Trophoblast cell (in vitro differentiated cells and primary cell): ENCODE data around the gene SERPINA9.

ENCODE experiments used
- DNase-seq, 2 donors: peaks; one replicate each; pipeline ENCODE4 v3.0.0-alpha.2; 2016
- H2AFZ ChIP-seq: 2 replicates; pipeline ENCODE4 v1.6.1; 2013; ENCODE audit warnings: low read length, moderate library complexity, mild to moderate bottlenecking; ENCODE audit not compliant: insufficient read depth, poor library complexity
- H2AK5ac ChIP-seq: 2 replicates; pipeline ENCODE4 v1.6.1; 2013; ENCODE audit warnings: mild to moderate bottlenecking, low read length
- H2BK120ac ChIP-seq: 2 replicates; pipeline ENCODE4 v1.6.1; 2013; ENCODE audit warnings: low read length, mild to moderate bottlenecking, moderate library complexity; ENCODE audit not compliant: insufficient read depth, poor library complexity
- H2BK12ac ChIP-seq: 2 replicates; pipeline ENCODE4 v1.6.1; 2013; ENCODE audit warnings: mild to moderate bottlenecking, low read length, moderate library complexity
- H2BK5ac ChIP-seq: 2 replicates; pipeline ENCODE4 v1.6.1; 2013; ENCODE audit warnings: low read length, low read depth, moderate library complexity, mild to moderate bottlenecking; ENCODE audit not compliant: poor library complexity
- H3K14ac ChIP-seq: 2 replicates; pipeline ENCODE4 v1.6.1; 2013; ENCODE audit warnings: mild to moderate bottlenecking, low read length
- H3K18ac ChIP-seq: 2 replicates; pipeline ENCODE4 v1.6.1; 2013; ENCODE audit warnings: mild to moderate bottlenecking, low read length
- H3K23ac ChIP-seq: 2 replicates; pipeline ENCODE4 v1.6.1; 2013; ENCODE audit warnings: low read length
- H3K27ac ChIP-seq: 2 replicates; pipeline ENCODE4 v1.5.1; 2013; ENCODE audit warnings: low read depth, mild to moderate bottlenecking, inconsistent platforms, low read length, moderate library complexity
- H3K27me3 ChIP-seq: 2 replicates; pipeline ENCODE4 v1.6.1; 2013; ENCODE audit warnings: inconsistent platforms, mild to moderate bottlenecking, low read length, moderate library complexity; ENCODE audit not compliant: insufficient read depth
- H3K36me3 ChIP-seq, 2 experiments: 1 replicate in 1 of 2; 2 replicates in 1 of 2; pipeline ENCODE4 v1.6.1; 2013; ENCODE audit warnings: low read length in 2 of 2, mild to moderate bottlenecking in 2 of 2, moderate library complexity in 1 of 2; ENCODE audit not compliant: insufficient read depth in 2 of 2, control insufficient read depth in 1 of 2
- H3K4ac ChIP-seq: 2 replicates; pipeline ENCODE4 v1.6.1; 2013; ENCODE audit warnings: low read depth, mild to moderate bottlenecking, low read length, moderate library complexity
- H3K4me1 ChIP-seq, 2 experiments: 1 replicate in 1 of 2; 2 replicates in 1 of 2; pipeline ENCODE4 v1.6.1; 2013; ENCODE audit warnings: low read length in 2 of 2, mild to moderate bottlenecking in 2 of 2, moderate library complexity in 1 of 2; ENCODE audit not compliant: insufficient read depth in 2 of 2, control insufficient read depth in 1 of 2
- H3K4me2 ChIP-seq: 2 replicates; pipeline ENCODE4 v1.6.1; 2013; ENCODE audit warnings: inconsistent platforms, mild to moderate bottlenecking, low read length, moderate library complexity
- H3K4me3 ChIP-seq: 2 replicates; pipeline ENCODE4 v1.5.1; 2013; ENCODE audit warnings: mild to moderate bottlenecking, low read depth, low read length, inconsistent platforms
- H3K79me1 ChIP-seq: one replicate; pipeline ENCODE4 v1.6.1; 2013; ENCODE audit warnings: low read length
- H3K79me2 ChIP-seq: 2 replicates; pipeline ENCODE4 v1.6.1; 2013; ENCODE audit warnings: low read length, mild to moderate bottlenecking; ENCODE audit not compliant: control insufficient read depth, insufficient read depth, poor library complexity
- H3K9ac ChIP-seq: 2 replicates; pipeline ENCODE4 v1.6.1; 2013; ENCODE audit warnings: mild to moderate bottlenecking, low read length
- H3K9me3 ChIP-seq: 2 replicates; pipeline ENCODE4 v1.6.1; 2013; ENCODE audit warnings: low read depth, mild to moderate bottlenecking, control low read depth, inconsistent platforms, low read length; ENCODE audit not compliant: insufficient read depth
- H4K12ac ChIP-seq: 2 replicates; pipeline ENCODE4 v1.6.1; 2013; ENCODE audit warnings: low read depth, mild to moderate bottlenecking, low read length, moderate library complexity
- H4K8ac ChIP-seq: 2 replicates; pipeline ENCODE4 v1.6.1; 2013; ENCODE audit warnings: low read depth, mild to moderate bottlenecking, low read length, moderate library complexity
- H4K91ac ChIP-seq: one replicate; pipeline ENCODE4 v1.6.1; 2013; ENCODE audit warnings: low read depth, mild to moderate bottlenecking, low read length, moderate library complexity
- WGBS: extraction: QIAGEN DNeasy Blood & Tissue Kit; methylation state at CpG from one replicate; pipeline ENCODE4 v1.1.7; 2013; ENCODE audit warnings: missing lambda C conversion rate; ENCODE audit not compliant: insufficient read length, insufficient coverage; ENCODE audit errors: extremely low coverage; 5-methylcytosine and 5-hydroxymethylcytosine counted together

SERPINA9 gene

GRCh38 chr14:94480809-94481208, 4.8 kb upstream of the SERPINA9 start:
- H3K4ac ChIP-seq, result no peak overlapping the region
- H3K14ac ChIP-seq, result no peak overlapping the region
- H2AFZ ChIP-seq, result no peak overlapping the region
- H3K9me3 ChIP-seq, result peaks cover 5% of the 10 kb centered on the region
- no peak overlapping the region for H4K12ac ChIP-seq
- no peaks in the 10 kb centered on the region for H3K36me3 ChIP-seq
- WGBS, result no CpG with 5 or more reads among the region's 2 CpGs
- H2BK5ac ChIP-seq, result no peak overlapping the region
- H3K4me1 ChIP-seq, result no peaks in the 10 kb centered on the region
- no peaks in the 10 kb centered on the region for H3K79me1 ChIP-seq
- H3K18ac ChIP-seq, result no peak overlapping the region
- no peak overlapping the region for H2AK5ac ChIP-seq
- H2BK120ac ChIP-seq, result no peak overlapping the region
- no peak overlapping the region for H2BK12ac ChIP-seq
- H3K79me2 ChIP-seq, result no peaks in the 10 kb centered on the region
- no peak overlapping the region for H3K9ac ChIP-seq
- no peak overlapping the region for H3K4me3 ChIP-seq
- no peaks in the 10 kb centered on the region for H3K27me3 ChIP-seq
- H3K4me2 ChIP-seq, result no peak overlapping the region
- no peak overlapping the region for H4K91ac ChIP-seq
- no peak overlapping the region for H3K23ac ChIP-seq
- no peak overlapping the region for H4K8ac ChIP-seq
- no peak for DNase-seq
- no peak overlapping the region for H3K27ac ChIP-seq

GRCh38 chr14:94478420-94478819, 2.4 kb upstream of the SERPINA9 start:
- Histone ChIP-seq H3K9ac (no peak overlapping the region), H2BK12ac (no peak overlapping the region), H2AFZ (no peak overlapping the region), H2BK5ac (no peak overlapping the region), H2AK5ac (no peak overlapping the region), H3K18ac (no peak overlapping the region), H4K91ac (no peak overlapping the region), H3K36me3 (no peaks in the 10 kb centered on the region), H3K79me1 (no peaks in the 10 kb centered on the region), H4K12ac (no peak overlapping the region), H3K79me2 (no peaks in the 10 kb centered on the region), H4K8ac (no peak overlapping the region), H3K4me3 (no peak overlapping the region), H3K4me2 (no peak overlapping the region), H3K27me3 (no peaks in the 10 kb centered on the region), H2BK120ac (no peak overlapping the region), H3K4ac (no peak overlapping the region), H3K27ac (no peak overlapping the region), H3K4me1 (no peaks in the 10 kb centered on the region), H3K14ac (no peak overlapping the region), H3K23ac (no peak overlapping the region), H3K9me3 (peaks cover 8% of the 10 kb centered on the region)
- DNase-seq, result no peak

- no peak overlapping the region for H3K4me2 ChIP-seq
- no peak overlapping the region for H3K18ac ChIP-seq
- H4K8ac ChIP-seq, result no peak overlapping the region
- H3K27ac ChIP-seq, result no peak overlapping the region
- no peak overlapping the region for H3K23ac ChIP-seq
- no peak overlapping the region for H2AK5ac ChIP-seq
- no peaks in the 10 kb centered on the region for H3K79me2 ChIP-seq
- H2AFZ ChIP-seq, result no peak overlapping the region
- no peak overlapping the region for H4K12ac ChIP-seq
- H4K91ac ChIP-seq, result no peak overlapping the region
- H3K14ac ChIP-seq, result no peak overlapping the region
- WGBS, result no CpG with 5 or more reads among the region's 7 CpGs
- no peak overlapping the region for H3K9ac ChIP-seq
- DNase-seq, result no peak
- no peaks in the 10 kb centered on the region for H3K4me1 ChIP-seq
- peaks cover 8% of the 10 kb centered on the region for H3K9me3 ChIP-seq
- no peak overlapping the region for H3K4ac ChIP-seq
- no peaks in the 10 kb centered on the region for H3K79me1 ChIP-seq
- H3K4me3 ChIP-seq, result no peak overlapping the region
- H2BK5ac ChIP-seq, result no peak overlapping the region
- H3K27me3 ChIP-seq, result no peaks in the 10 kb centered on the region
- no peaks in the 10 kb centered on the region for H3K36me3 ChIP-seq
- H2BK12ac ChIP-seq, result no peak overlapping the region
- no peak overlapping the region for H2BK120ac ChIP-seq
These were observed 1.4 kb downstream of the SERPINA9 start for GRCh38 chr14:94474581-94475031.

GRCh38 chr14:94473666-94474410, 2.2 kb downstream of the SERPINA9 start:
- no CpG with 5 or more reads among the region's 16 CpGs for WGBS
- DNase-seq, result peak in 1 of 2 donors; percentile 31
- H3K23ac ChIP-seq, result no peak overlapping the region

More at GRCh38 chr14:94473666-94474410, 2.2 kb downstream of the SERPINA9 start:
- Histone ChIP-seq H3K14ac (no peak overlapping the region), H3K27ac (no peak overlapping the region), H3K27me3 (no peaks in the 10 kb centered on the region), H2BK5ac (no peak overlapping the region), H3K4me2 (no peak overlapping the region), H3K79me2 (no peaks in the 10 kb centered on the region), H3K4me3 (no peak overlapping the region), H2BK120ac (no peak overlapping the region), H4K8ac (no peak overlapping the region), H4K91ac (no peak overlapping the region), H3K36me3 (no peaks in the 10 kb centered on the region), H2AFZ (no peak overlapping the region), H3K18ac (no peak overlapping the region), H3K79me1 (no peaks in the 10 kb centered on the region), H4K12ac (no peak overlapping the region), H3K9ac (no peak overlapping the region), H3K4me1 (no peaks in the 10 kb centered on the region), H3K9me3 (peaks cover 8% of the 10 kb centered on the region), H3K4ac (no peak overlapping the region), H2BK12ac (no peak overlapping the region), H2AK5ac (no peak overlapping the region)
